Naive thymus-derived CD4-positive, alpha-beta T cell (primary cell): ENCODE results near the gene PNN. TPM values are rescaled to one million over a fixed set of nuclear protein-coding genes. Genes with fewer than 3 reads are reported as not detected.
"Not testable (repeated sequence)": the region's sequence is repeated elsewhere in the genome, so short reads cannot be mapped to it uniquely, and the experiment has no call there.

Source experiments
- ATAC-seq: fragments of 150-1000 bp; cut with Tn5 transposase; 2 replicates; pipeline ENCODE4 v1.10.0; 2021; ENCODE audit warnings: mild to moderate bottlenecking, moderate library complexity
- CTCF ChIA-PET: fragments of 350-600 bp; sonication (Branson Sonifier 250); formaldehyde crosslinking; loops from one replicate; lab custom pipeline; 2021; ENCODE audit warnings: antibody characterized with exemption; lab: Charles Lee
- POLR2A ChIA-PET: fragments of 350-600 bp; sonication (Branson Sonifier 250); formaldehyde crosslinking; loops from one replicate; lab custom pipeline; 2021; ENCODE audit warnings: antibody characterized with exemption, inconsistent platforms; lab: Charles Lee
- DNase-seq, 9 donors: peaks; one replicate each; pipeline versions ENCODE4 v3.0.0 to v3.0.0-alpha.2; 2020 to 2022; ENCODE audit warnings: mixed read lengths in 1 of 9
- H3K27ac ChIP-seq: one replicate; pipeline ENCODE4 v1.7.0; 2013; ENCODE audit warnings: mild to moderate bottlenecking, low read depth, low read length, moderate library complexity
- H3K27me3 ChIP-seq, 2 donors: one replicate each; pipeline ENCODE4 v1.7.0; 2013; ENCODE audit warnings: low read length in 2 of 2, mild to moderate bottlenecking in 2 of 2, moderate library complexity in 2 of 2; ENCODE audit not compliant: control insufficient read depth in 2 of 2, insufficient read depth in 2 of 2
- H3K36me3 ChIP-seq, 3 experiments: 1 replicate in 2 of 3; 2 replicates in 1 of 3; pipeline ENCODE4 v1.7.0; 2013; ENCODE audit warnings: low read length in 3 of 3, mild to moderate bottlenecking in 3 of 3, moderate library complexity in 1 of 3; ENCODE audit not compliant: insufficient read depth in 3 of 3, control insufficient read depth in 2 of 3
- H3K4me1 ChIP-seq, 2 donors: one replicate each; pipeline ENCODE4 v1.7.0; 2013; ENCODE audit warnings: low read length in 2 of 2, mild to moderate bottlenecking in 2 of 2, moderate library complexity in 1 of 2; ENCODE audit not compliant: control insufficient read depth in 2 of 2, insufficient read depth in 2 of 2
- H3K4me3 ChIP-seq: 2 replicates; pipeline ENCODE4 v1.7.0; 2013; ENCODE audit warnings: mild to moderate bottlenecking, low read length
- H3K9me3 ChIP-seq, 3 experiments: 1 replicate in 2 of 3; 2 replicates in 1 of 3; pipeline ENCODE4 v1.7.0; 2013; ENCODE audit warnings: low read length in 3 of 3; ENCODE audit not compliant: control insufficient read depth in 2 of 3
- H3K27ac Mint-ChIP-seq, 9 donors: one replicate each; pipeline ENCODE4 v1.8.0; 2020 to 2022; ENCODE audit warnings: mixed read lengths in 9 of 9, mild to moderate bottlenecking in 8 of 9, moderate library complexity in 5 of 9, inconsistent platforms in 2 of 9
- H3K27me3 Mint-ChIP-seq, 5 donors: one replicate each; pipeline ENCODE4 v1.8.0; 2021 to 2022; ENCODE audit warnings: mixed read lengths in 5 of 5, mild to moderate bottlenecking in 1 of 5
- H3K36me3 Mint-ChIP-seq, 5 donors: one replicate each; pipeline ENCODE4 v1.8.0; 2020 to 2022; ENCODE audit warnings: mixed read lengths in 5 of 5, mild to moderate bottlenecking in 3 of 5, inconsistent platforms in 1 of 5
- H3K4me1 Mint-ChIP-seq, 7 donors: one replicate each; pipeline ENCODE4 v1.8.0; 2020 to 2022; ENCODE audit warnings: mixed read lengths in 7 of 7, mild to moderate bottlenecking in 3 of 7, inconsistent platforms in 1 of 7
- H3K4me3 Mint-ChIP-seq, 10 donors: one replicate each; pipeline ENCODE4 v1.8.0; 2020 to 2022; ENCODE audit warnings: mild to moderate bottlenecking in 10 of 10, mixed read lengths in 10 of 10, moderate library complexity in 6 of 10, inconsistent platforms in 2 of 10
- H3K9me3 Mint-ChIP-seq, 11 donors: one replicate each; pipeline ENCODE4 v1.8.0; 2020 to 2022; ENCODE audit warnings: mixed read lengths in 11 of 11, mild to moderate bottlenecking in 4 of 11, inconsistent platforms in 1 of 11, moderate library complexity in 1 of 11
- intact Hi-C, 2 donors: fragments of 100-400 bp; cut with micrococcal nuclease; formaldehyde crosslinking; loops; one replicate each; pipeline ENCODE4 v1.15.1; 2023
- polyA plus RNA-seq, 2 donors: library from polyadenylated mRNA; unstranded; fragments of 300-500 nt; fragmentation: Illumina TruSeq; gene quantifications; one replicate each; pipeline ENCODE4 v1.2.3, GENCODE V29; 2021
- total RNA-seq, 6 experiments: library from RNA in 5 of 6; stranded (reverse) in 5 of 6; gene quantifications; 1 replicate in 5 of 6; 2 replicates in 1 of 6; pipeline ENCODE4 v1.2.3 and lab custom pipeline; 2021 to 2026

The PNN gene
- total and polyA plus RNA-seq, 7 experiments from 2014 or later, result 25.2 to 120 (median 96.4) TPM

GRCh38 chr14:39183685-39184003 is 8.6 kb downstream of the PNN start:
- ATAC-seq, POLR2A ChIA-PET, H3K27me3 Mint-ChIP-seq, H3K4me3 ChIP-seq, DNase-seq, H3K9me3 ChIP-seq, H3K27ac Mint-ChIP-seq, CTCF ChIA-PET, H3K9me3 Mint-ChIP-seq, H3K27ac ChIP-seq, H3K4me1 ChIP-seq, H3K4me3 Mint-ChIP-seq, intact Hi-C loops, H3K27me3 ChIP-seq: not testable (repeated sequence)
- Mint-ChIP-seq H3K36me3 (peaks cover 6 to 37% (median 30%) of the 10 kb centered on the region in 5 donors), H3K4me1 (peaks cover 9 to 20% (median 12%) of the 10 kb centered on the region in 7 donors)
- H3K36me3 ChIP-seq, result peaks cover 24 to 42% (median 28%) of the 10 kb centered on the region in 3 experiments

- no peaks in the 10 kb centered on the region for H3K27me3 ChIP-seq
- ChIA-PET POLR2A (interaction anchor here (0.6 to 1.3 kb wide), 3 partner anchors 17 to 82 kb away, joined by 3 to 7 read pairs (median 3); no protein-coding TSS in a partner anchor), CTCF (interaction anchor here (0.6 kb wide), 1 partner anchor 73 kb away, joined by 3 read pairs; no protein-coding TSS in a partner anchor)
- peaks cover 0 to 1% (median 0%) of the 10 kb centered on the region in 11 donors for H3K9me3 Mint-ChIP-seq
- H3K9me3 ChIP-seq, result no peaks in the 10 kb centered on the region
- peak overlapping the region in 4 of 9 donors; percentile 3 to 63 (median 53) for H3K27ac Mint-ChIP-seq
- DNase-seq, result no peak
- no peak for ATAC-seq
- no peak overlapping the region for H3K4me3 ChIP-seq
- H3K36me3 ChIP-seq, result peaks cover 16 to 32% (median 17%) of the 10 kb centered on the region in 3 experiments
- intact Hi-C loops, result no loop called here
- H3K27me3 Mint-ChIP-seq, result no peaks in the 10 kb centered on the region
- peaks cover 0 to 29% (median 21%) of the 10 kb centered on the region in 5 donors for H3K36me3 Mint-ChIP-seq
- H3K4me3 Mint-ChIP-seq, result peak overlapping the region in 1 of 10 donors; percentile 5
- H3K4me1 ChIP-seq, result peaks cover 0 to 6% of the 10 kb centered on the region in 2 donors
- H3K4me1 Mint-ChIP-seq, result peaks cover 4 to 12% (median 4%) of the 10 kb centered on the region in 7 donors
- H3K27ac ChIP-seq, result no peak overlapping the region
These were observed 9.7 kb downstream of the PNN start for GRCh38 chr14:39184628-39185255.

GRCh38 chr14:39185256-39186049 is 10.4 kb downstream of the PNN start:
- Histone ChIP-seq H3K36me3 (peaks cover 11 to 25% (median 12%) of the 10 kb centered on the region in 3 experiments), H3K4me1 (peaks cover 0 to 3% of the 10 kb centered on the region in 2 donors), H3K9me3 (no peaks in the 10 kb centered on the region), H3K27me3 (no peaks in the 10 kb centered on the region), H3K27ac (no peak overlapping the region), H3K4me3 (no peak overlapping the region)
- Mint-ChIP-seq H3K27ac (no peak overlapping the region), H3K9me3 (peaks cover 0 to 1% (median 0%) of the 10 kb centered on the region in 11 donors), H3K27me3 (no peaks in the 10 kb centered on the region), H3K4me1 (peaks cover 4 to 10% (median 4%) of the 10 kb centered on the region in 7 donors), H3K36me3 (peaks cover 0 to 27% (median 19%) of the 10 kb centered on the region in 5 donors), H3K4me3 (no peak overlapping the region)
- ChIA-PET CTCF (interaction anchor here (0.6 kb wide), 2 partner anchors 74 to 466 kb away, joined by 3 to 5 read pairs; no protein-coding TSS in a partner anchor), POLR2A (interaction anchor here (0.6 to 1.3 kb wide), 4 partner anchors 46 to 235 kb away, joined by 3 to 7 read pairs (median 3); no protein-coding TSS in a partner anchor)
- ATAC-seq, result no peak
- DNase-seq, result no peak
- intact Hi-C loops, result no loop called here

GRCh38 chr14:39186941-39187525 is 12.0 kb downstream of the PNN start:
- H3K27me3 ChIP-seq, result no peaks in the 10 kb centered on the region
- H3K4me1 ChIP-seq, result no peaks in the 10 kb centered on the region
- no peak for DNase-seq
- Mint-ChIP-seq H3K27me3 (no peaks in the 10 kb centered on the region), H3K4me1 (peaks cover 4 to 10% (median 4%) of the 10 kb centered on the region in 7 donors), H3K27ac (peak overlapping the region in 1 of 9 donors; percentile 66), H3K36me3 (peaks cover 0 to 27% (median 21%) of the 10 kb centered on the region in 5 donors), H3K4me3 (no peak overlapping the region), H3K9me3 (peaks cover 0 to 1% (median 0%) of the 10 kb centered on the region in 11 donors)
- no peaks in the 10 kb centered on the region for H3K9me3 ChIP-seq
- H3K27ac ChIP-seq, result no peak overlapping the region
- intact Hi-C loops, result no loop called here
- peaks cover 0 to 13% (median 5%) of the 10 kb centered on the region in 3 experiments for H3K36me3 ChIP-seq
- H3K4me3 ChIP-seq, result no peak overlapping the region
- POLR2A ChIA-PET, result no interaction called here
- no peak for ATAC-seq
- CTCF ChIA-PET, result no interaction called here

GRCh38 chr14:39203659-39204606 is 28.9 kb downstream of the PNN start:
- Histone ChIP-seq H3K9me3 (no peaks in the 10 kb centered on the region), H3K27ac (no peak overlapping the region), H3K27me3 (no peaks in the 10 kb centered on the region), H3K4me3 (no peak overlapping the region), H3K36me3 (no peaks in the 10 kb centered on the region), H3K4me1 (no peaks in the 10 kb centered on the region)
- ATAC-seq (no peak), DNase-seq (no peak)
- Mint-ChIP-seq H3K4me3 (no peak overlapping the region), H3K36me3 (peaks cover 0 to 16% (median 0%) of the 10 kb centered on the region in 5 donors), H3K27me3 (no peaks in the 10 kb centered on the region), H3K9me3 (peaks cover 0 to 10% (median 4%) of the 10 kb centered on the region in 11 donors), H3K27ac (peak overlapping the region in 3 of 9 donors; percentile 19 to 52 (median 21)), H3K4me1 (peaks cover 11 to 25% (median 19%) of the 10 kb centered on the region in 7 donors)
- POLR2A ChIA-PET, result no interaction called here
- intact Hi-C loops, result no loop called here
- CTCF ChIA-PET, result no interaction called here
